NCI-H146 (cell line): ENCODE measurements around the gene RYR3.

Experiments
- DNase-seq: peaks from one replicate; lab custom pipeline; 2025; lab: John Stamatoyannopoulos, UW

RYR3 gene

GRCh38 chr15:33649217-33649933, 338.6 kb downstream of the RYR3 start:
- DNase-seq, result no peak

- DNase-seq, result no peak
Measured at GRCh38 chr15:33654860-33655259, 344.1 kb downstream of the RYR3 start.

GRCh38 chr15:33655488-33655887, 344.7 kb downstream of the RYR3 start:
- DNase-seq, result no peak

GRCh38 chr15:33656168-33656567, 345.4 kb downstream of the RYR3 start:
- DNase-seq, result no peak

- no peak for DNase-seq
Measured at GRCh38 chr15:33660151-33660550, 349.4 kb downstream of the RYR3 start.

- DNase-seq, result no peak
Measured at GRCh38 chr15:33662014-33662413, 351.2 kb downstream of the RYR3 start.

GRCh38 chr15:33664947-33665346, 354.2 kb downstream of the RYR3 start:
- no peak for DNase-seq

- no peak for DNase-seq
Measured at GRCh38 chr15:33670567-33670966, 359.8 kb downstream of the RYR3 start.

- no peak for DNase-seq
Measured at GRCh38 chr15:33671456-33671855, 360.7 kb downstream of the RYR3 start.

- peak; percentile 0 for DNase-seq
Measured at GRCh38 chr15:33675246-33675645, 364.5 kb downstream of the RYR3 start.

- DNase-seq, result no peak
Measured at GRCh38 chr15:33677238-33677830, 366.6 kb downstream of the RYR3 start.

- DNase-seq, result no peak
Measured at GRCh38 chr15:33678176-33678575, 367.4 kb downstream of the RYR3 start.

GRCh38 chr15:33678602-33679001, 367.8 kb downstream of the RYR3 start:
- no peak for DNase-seq

- no peak for DNase-seq
Measured at GRCh38 chr15:33679061-33679460, 368.3 kb downstream of the RYR3 start.

GRCh38 chr15:33680336-33680735, 369.6 kb downstream of the RYR3 start:
- no peak for DNase-seq

GRCh38 chr15:33693166-33693800, 382.5 kb downstream of the RYR3 start:
- DNase-seq, result no peak

- DNase-seq, result no peak
Measured at GRCh38 chr15:33698126-33698525, 387.4 kb downstream of the RYR3 start.

GRCh38 chr15:33699145-33699544, 388.4 kb downstream of the RYR3 start:
- no peak for DNase-seq

GRCh38 chr15:33699691-33700447, 389.1 kb downstream of the RYR3 start:
- DNase-seq, result no peak

GRCh38 chr15:33700695-33701303, 390.0 kb downstream of the RYR3 start:
- no peak for DNase-seq

GRCh38 chr15:33701304-33701696, 390.5 kb downstream of the RYR3 start:
- DNase-seq, result no peak

- no peak for DNase-seq
Measured at GRCh38 chr15:33706173-33706572, 395.4 kb downstream of the RYR3 start.
